Lower leg skin (tissue), 3 donors: Measurements from ENCODE around the gene MDH1B.

Source experiments
- POLR2A ChIP-seq, 2 donors: fragments of 450-650 bp; IDR thresholded peaks; one replicate each; pipeline ENCODE4 v1.6.1; 2016 to 2017; ENCODE audit warnings: antibody characterized with exemption in 2 of 2, mild to moderate bottlenecking in 1 of 2, moderate library complexity in 1 of 2
- TF ChIP-seq, protein P1 (sequence below), 3 donors: fragments of 450-650 bp; IDR thresholded peaks; one replicate each; pipeline ENCODE4 v1.5.1; 2016; ENCODE audit warnings: antibody characterized with exemption in 3 of 3, mild to moderate bottlenecking in 3 of 3, moderate library complexity in 2 of 3

DNA sequence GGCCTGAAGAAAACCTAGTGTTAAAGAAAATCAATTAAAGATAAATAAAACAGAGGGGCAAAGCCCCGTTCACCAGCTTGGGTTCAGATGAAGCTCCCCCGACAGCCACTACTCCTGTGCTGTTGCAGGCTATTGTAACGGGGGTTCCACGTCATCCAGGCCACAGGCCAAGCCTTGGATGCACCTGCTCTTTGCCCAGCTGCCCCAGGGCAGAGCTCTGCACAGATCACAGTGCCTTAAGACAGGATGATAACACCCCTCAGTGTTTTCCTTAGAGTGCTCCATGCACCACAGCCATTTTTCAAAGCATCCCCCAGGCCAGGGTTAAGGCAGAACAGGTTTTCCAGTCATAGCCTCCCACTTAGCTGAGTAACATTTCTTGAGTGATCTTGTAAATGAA, 32.2 kb upstream of the MDH1B start:
- TF ChIP-seq POLR2A (IDR thresholded peaks at IDR 0.05): no peak
- TF ChIP-seq, protein P1, sequence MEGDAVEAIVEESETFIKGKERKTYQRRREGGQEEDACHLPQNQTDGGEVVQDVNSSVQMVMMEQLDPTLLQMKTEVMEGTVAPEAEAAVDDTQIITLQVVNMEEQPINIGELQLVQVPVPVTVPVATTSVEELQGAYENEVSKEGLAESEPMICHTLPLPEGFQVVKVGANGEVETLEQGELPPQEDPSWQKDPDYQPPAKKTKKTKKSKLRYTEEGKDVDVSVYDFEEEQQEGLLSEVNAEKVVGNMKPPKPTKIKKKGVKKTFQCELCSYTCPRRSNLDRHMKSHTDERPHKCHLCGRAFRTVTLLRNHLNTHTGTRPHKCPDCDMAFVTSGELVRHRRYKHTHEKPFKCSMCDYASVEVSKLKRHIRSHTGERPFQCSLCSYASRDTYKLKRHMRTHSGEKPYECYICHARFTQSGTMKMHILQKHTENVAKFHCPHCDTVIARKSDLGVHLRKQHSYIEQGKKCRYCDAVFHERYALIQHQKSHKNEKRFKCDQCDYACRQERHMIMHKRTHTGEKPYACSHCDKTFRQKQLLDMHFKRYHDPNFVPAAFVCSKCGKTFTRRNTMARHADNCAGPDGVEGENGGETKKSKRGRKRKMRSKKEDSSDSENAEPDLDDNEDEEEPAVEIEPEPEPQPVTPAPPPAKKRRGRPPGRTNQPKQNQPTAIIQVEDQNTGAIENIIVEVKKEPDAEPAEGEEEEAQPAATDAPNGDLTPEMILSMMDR (IDR thresholded peaks at IDR 0.05): no peak
